ENCODE results near the gene ADH1B. TPM values are rescaled to one million over a fixed set of nuclear protein-coding genes. Genes with fewer than 3 reads are reported as not detected.

Gene ADH1B
- total RNA-seq, 4 donors from 2014 or later: 247 to 331 (median 292) TPM

DNA sequence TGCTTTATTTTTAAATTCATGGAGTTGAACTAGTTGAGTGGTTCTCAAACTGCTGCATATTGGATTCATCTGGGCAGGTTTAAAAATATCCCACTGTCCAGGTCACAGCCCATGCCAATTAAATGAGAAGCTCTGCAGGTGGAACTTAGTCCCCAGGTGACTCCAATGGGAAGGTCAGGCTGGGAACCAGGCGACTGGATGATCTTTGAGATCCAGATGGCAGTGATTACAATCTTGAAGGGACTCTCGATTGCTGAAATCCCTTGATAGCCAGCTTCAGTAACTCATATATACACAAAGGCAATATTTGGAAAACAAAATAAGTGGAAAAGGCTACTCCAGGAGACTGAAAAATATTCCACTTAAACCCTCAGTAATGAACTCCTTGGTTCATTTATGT lies 38.5 kb downstream of the ADH1B start:
- no peak for DNase-seq (ENCODE audit: low spot score in 2 of 2)
- no peak for TF ChIP-seq POLR2A (IDR thresholded peaks at IDR 0.05)
- TF ChIP-seq, protein P1, sequence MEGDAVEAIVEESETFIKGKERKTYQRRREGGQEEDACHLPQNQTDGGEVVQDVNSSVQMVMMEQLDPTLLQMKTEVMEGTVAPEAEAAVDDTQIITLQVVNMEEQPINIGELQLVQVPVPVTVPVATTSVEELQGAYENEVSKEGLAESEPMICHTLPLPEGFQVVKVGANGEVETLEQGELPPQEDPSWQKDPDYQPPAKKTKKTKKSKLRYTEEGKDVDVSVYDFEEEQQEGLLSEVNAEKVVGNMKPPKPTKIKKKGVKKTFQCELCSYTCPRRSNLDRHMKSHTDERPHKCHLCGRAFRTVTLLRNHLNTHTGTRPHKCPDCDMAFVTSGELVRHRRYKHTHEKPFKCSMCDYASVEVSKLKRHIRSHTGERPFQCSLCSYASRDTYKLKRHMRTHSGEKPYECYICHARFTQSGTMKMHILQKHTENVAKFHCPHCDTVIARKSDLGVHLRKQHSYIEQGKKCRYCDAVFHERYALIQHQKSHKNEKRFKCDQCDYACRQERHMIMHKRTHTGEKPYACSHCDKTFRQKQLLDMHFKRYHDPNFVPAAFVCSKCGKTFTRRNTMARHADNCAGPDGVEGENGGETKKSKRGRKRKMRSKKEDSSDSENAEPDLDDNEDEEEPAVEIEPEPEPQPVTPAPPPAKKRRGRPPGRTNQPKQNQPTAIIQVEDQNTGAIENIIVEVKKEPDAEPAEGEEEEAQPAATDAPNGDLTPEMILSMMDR (IDR thresholded peaks at IDR 0.05): no peak
- intact Hi-C loops (cut with DNase I; ENCODE audit: low total_unique reads): no loop called here
- H3K4me3 ChIP-seq (ENCODE audit: low read depth, poor library complexity, severe bottlenecking): no peak overlapping the region
- WGBS, 2 donors: 66 to 68% methylated on average over 2 of the region's 2 CpGs

DNA sequence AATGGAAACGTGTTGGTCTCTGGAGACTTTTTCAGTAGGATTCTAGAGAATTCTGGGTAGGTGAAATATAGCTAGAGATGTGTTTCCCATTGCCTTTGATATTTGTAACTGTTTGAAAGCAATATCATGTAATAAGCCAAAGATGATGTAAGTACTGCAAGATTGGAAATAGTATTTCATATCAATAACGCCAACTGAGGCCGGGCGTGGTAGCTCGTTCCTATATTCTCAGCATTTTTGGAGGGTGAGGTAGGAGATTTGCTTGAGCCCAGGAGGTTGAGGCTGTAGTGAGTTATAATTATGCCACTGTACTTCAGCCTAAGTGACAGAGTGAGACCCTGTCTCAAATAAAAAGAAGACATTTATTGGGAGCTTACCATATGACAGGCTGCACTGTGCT lies 39.9 kb downstream of the ADH1B start:
- intact Hi-C loops (cut with DNase I; ENCODE audit: low total_unique reads): no loop called here
- no peak overlapping the region for H3K4me3 ChIP-seq (ENCODE audit: low read depth, poor library complexity, severe bottlenecking)
- no peak for DNase-seq (ENCODE audit: low spot score in 2 of 2)
- no peak for TF ChIP-seq POLR2A (IDR thresholded peaks at IDR 0.05)
- TF ChIP-seq, protein P1 (IDR thresholded peaks at IDR 0.05): no peak
- WGBS, 2 donors: 70 to 74% methylated on average over 5 of the region's 5 CpGs

DNA sequence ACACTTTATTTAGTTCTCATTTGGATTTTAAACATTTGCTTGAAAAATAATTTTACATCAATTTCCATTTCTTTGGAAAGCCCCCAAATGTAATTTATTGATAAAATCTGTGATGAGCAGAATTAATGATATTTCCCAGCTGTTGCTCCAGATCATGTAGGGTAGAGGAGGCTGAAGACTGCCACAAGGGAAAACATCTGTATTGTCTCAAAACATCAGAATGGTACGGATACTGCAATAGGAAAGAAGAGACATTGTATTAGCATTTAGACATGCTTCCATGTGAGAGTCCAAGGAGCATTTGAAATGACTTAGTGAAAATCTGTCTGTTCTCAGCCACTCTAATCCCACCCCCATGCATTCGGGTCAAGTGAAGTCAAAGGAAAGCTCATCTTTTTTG lies 44.8 kb downstream of the ADH1B start:
- no peak overlapping the region for H3K4me3 ChIP-seq (ENCODE audit: low read depth, poor library complexity, severe bottlenecking)
- TF ChIP-seq, protein P1 (IDR thresholded peaks at IDR 0.05): no peak
- TF ChIP-seq POLR2A (IDR thresholded peaks at IDR 0.05): no peak
- WGBS, 2 donors: 71 to 73% methylated on average over 2 of the region's 2 CpGs
- intact Hi-C loops (cut with DNase I; ENCODE audit: low total_unique reads): no loop called here
- no peak for DNase-seq (ENCODE audit: low spot score in 2 of 2)

DNA sequence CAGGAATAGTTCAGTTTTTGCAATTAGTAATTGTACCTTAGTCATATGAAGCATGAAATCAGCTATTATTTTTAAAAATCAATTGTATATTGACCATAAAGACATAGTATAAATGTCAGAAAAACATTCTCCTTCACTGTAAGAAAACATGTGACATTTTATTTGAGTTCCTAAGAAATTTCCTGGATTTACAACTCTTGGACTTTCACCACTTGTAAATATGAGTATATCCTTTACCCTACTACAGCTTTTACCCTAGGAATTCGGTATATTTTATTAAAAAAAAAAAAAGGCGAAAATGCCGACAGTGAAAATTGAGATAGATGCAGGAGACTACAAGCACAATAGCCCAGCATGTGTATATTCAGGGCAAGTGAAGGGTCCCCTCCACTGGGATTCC lies 45.3 kb downstream of the ADH1B start:
- DNase-seq (ENCODE audit: low spot score in 2 of 2): no peak
- H3K4me3 ChIP-seq (ENCODE audit: low read depth, poor library complexity, severe bottlenecking): no peak overlapping the region
- TF ChIP-seq, protein P1 (IDR thresholded peaks at IDR 0.05): no peak
- TF ChIP-seq POLR2A (IDR thresholded peaks at IDR 0.05): no peak
- intact Hi-C loops (cut with DNase I; ENCODE audit: low total_unique reads): no loop called here
- 89 to 93% methylated on average over 3 of the region's 3 CpGs for WGBS, 2 donors

DNA sequence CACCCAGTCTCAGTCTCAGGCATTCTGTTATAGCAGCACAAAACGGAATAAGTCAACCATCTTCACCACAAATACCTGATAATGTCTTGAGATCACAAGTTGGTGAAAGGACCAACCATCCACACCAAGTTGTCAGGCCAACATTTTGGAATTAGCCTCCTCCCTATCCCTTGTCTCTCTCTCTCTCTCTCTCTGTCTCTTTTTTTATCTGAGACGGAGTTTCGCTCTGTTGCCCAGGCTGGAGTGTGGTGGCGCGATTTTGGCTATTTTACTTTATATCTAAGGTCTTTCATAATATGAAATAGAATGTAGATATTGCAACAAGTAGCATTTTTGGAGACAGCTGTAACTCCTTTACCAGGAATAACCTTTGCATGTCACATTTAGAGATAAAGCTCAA lies 46.2 kb downstream of the ADH1B start:
- TF ChIP-seq, protein P1 (IDR thresholded peaks at IDR 0.05): no peak
- TF ChIP-seq POLR2A (IDR thresholded peaks at IDR 0.05): no peak
- no peak overlapping the region for H3K4me3 ChIP-seq (ENCODE audit: low read depth, poor library complexity, severe bottlenecking)
- DNase-seq (ENCODE audit: low spot score in 2 of 2): no peak
- 94 to 96% methylated on average over 5 of the region's 5 CpGs for WGBS, 2 donors
- intact Hi-C loops (cut with DNase I; ENCODE audit: low total_unique reads): no loop called here

DNA sequence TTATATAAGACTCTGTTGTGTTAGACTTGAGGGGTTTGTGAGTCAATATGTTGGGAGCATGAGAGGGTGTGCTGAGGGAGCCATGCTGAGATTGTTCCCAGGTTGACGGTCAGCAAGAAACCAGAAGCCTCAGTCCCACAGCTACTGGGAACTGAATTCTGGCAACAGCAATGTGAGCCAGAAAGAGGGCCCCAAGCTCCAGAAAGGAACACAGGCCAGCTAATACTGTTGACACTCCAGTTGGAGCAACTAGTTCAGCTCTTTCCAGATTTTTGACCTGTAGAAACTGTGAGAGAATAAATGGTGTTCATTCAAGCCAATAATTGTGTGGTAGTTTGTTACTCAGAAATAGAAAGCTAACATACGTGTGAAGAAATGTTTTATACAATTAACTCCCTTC lies 47.5 kb downstream of the ADH1B start:
- intact Hi-C loops (cut with DNase I; ENCODE audit: low total_unique reads): no loop called here
- no peak for DNase-seq (ENCODE audit: low spot score in 2 of 2)
- WGBS, 2 donors: 92 to 95% methylated on average over 2 of the region's 2 CpGs
- H3K4me3 ChIP-seq (ENCODE audit: low read depth, poor library complexity, severe bottlenecking): no peak overlapping the region
- TF ChIP-seq, protein P1 (IDR thresholded peaks at IDR 0.05): no peak
- no peak for TF ChIP-seq POLR2A (IDR thresholded peaks at IDR 0.05)
